GM12878 (cell line): ENCODE measurements around the gene DUOXA2.

ENCODE experiments used
- CTCF ChIP-seq, 3 experiments: IDR thresholded peaks in 2 of 3; conservative IDR thresholded peaks in 1 of 3; 2 replicates each; pipeline ENCODE4 v1.5.1; 2011; ENCODE audit warnings: low read depth in 3 of 3, low read length in 3 of 3, mild to moderate bottlenecking in 3 of 3, control low read depth in 2 of 3, moderate library complexity in 2 of 3, inconsistent platforms in 1 of 3, mixed read lengths in 1 of 3; ENCODE audit not compliant: control insufficient read depth in 2 of 3, insufficient read depth in 1 of 3; ENCODE audit errors: extremely low read depth in 1 of 3
- HCFC1 ChIP-seq: fragments of 150-350 bp; IDR thresholded peaks from 2 replicates; pipeline ENCODE4 v1.6.1; 2014; ENCODE audit warnings: low read length
- POLR2A ChIP-seq: IDR thresholded peaks from 2 replicates; pipeline ENCODE4 v1.6.1; 2011; ENCODE audit warnings: low read depth, mild to moderate bottlenecking, low read length
- POLR2AphosphoS5 ChIP-seq: IDR thresholded peaks from 2 replicates; pipeline ENCODE4 v1.6.1; 2011; ENCODE audit warnings: mild to moderate bottlenecking, low read length, inconsistent platforms

- TF ChIP-seq CTCF (IDR thresholded peaks at IDR 0.05 in 2 of 3, conservative IDR thresholded peaks at IDR 0.05 in 1 of 3; ENCODE audit: control insufficient read depth in 2 of 3, extremely low read depth in 1 of 3, insufficient read depth in 1 of 3, low read depth in 3 of 3, low read length in 3 of 3) (no peak), POLR2AphosphoS5 (no peak), POLR2A (no peak), HCFC1 (no peak)
Measured at GRCh38 chr15:45137703-45138102, 23.6 kb downstream of the DUOXA2 start.
